Endothelial cell of hepatic sinusoid (primary cell): Measurements from ENCODE around the gene TMEM237.
"Not testable (repeated sequence)": the region's sequence is repeated elsewhere in the genome, so short reads cannot be mapped to it uniquely, and the experiment has no call there.

Experiments used
- in situ Hi-C: cut with HindIII; loops from 2 replicates; pipeline ENCODE4 v1.10.0; 2017; ENCODE audit warnings: low sequenced_read_pairs

TMEM237 gene

GRCh38 chr2:201643216-201643890 lies at the start of gene TMEM237:
Gene TMEM237, minus strand, starts transcription at chr2:201643503. Its CDS starts 103 bp downstream, at chr2:201643400.
- in situ Hi-C loops = no loop called here

- in situ Hi-C loops = no loop called here
These were observed 41.9 kb upstream of the TMEM237 start for GRCh38 chr2:201685156-201685555.

GRCh38 chr2:201680743-201681142 lies 37.4 kb upstream of the TMEM237 start:
- in situ Hi-C loops = no loop called here

GRCh38 chr2:201678401-201678800 lies 35.1 kb upstream of the TMEM237 start:
- in situ Hi-C loops = no loop called here

- in situ Hi-C loops = no loop called here
These were observed 32.2 kb upstream of the TMEM237 start for GRCh38 chr2:201675454-201675853.

- in situ Hi-C loops = no loop called here
These were observed 31.5 kb upstream of the TMEM237 start for GRCh38 chr2:201674794-201675193.

- in situ Hi-C loops = no loop called here
These were observed 31.0 kb upstream of the TMEM237 start for GRCh38 chr2:201674298-201674697.

- in situ Hi-C loops = no loop called here
These were observed 30.2 kb upstream of the TMEM237 start for GRCh38 chr2:201673546-201673945.

- in situ Hi-C loops = not testable (repeated sequence)
These were observed 27.9 kb upstream of the TMEM237 start for GRCh38 chr2:201671205-201671604.

GRCh38 chr2:201669865-201670264 lies 26.6 kb upstream of the TMEM237 start:
- in situ Hi-C loops = no loop called here

- in situ Hi-C loops = no loop called here
These were observed 25.2 kb upstream of the TMEM237 start for GRCh38 chr2:201668402-201668910.

- in situ Hi-C loops = no loop called here
These were observed 21.0 kb upstream of the TMEM237 start for GRCh38 chr2:201664334-201664733.

GRCh38 chr2:201661366-201661765 lies 18.1 kb upstream of the TMEM237 start:
- in situ Hi-C loops = no loop called here

- in situ Hi-C loops = no loop called here
These were observed 17.1 kb upstream of the TMEM237 start for GRCh38 chr2:201660293-201660895.

GRCh38 chr2:201656740-201657139 lies 13.4 kb upstream of the TMEM237 start:
- in situ Hi-C loops = no loop called here

- in situ Hi-C loops = no loop called here
These were observed 12.8 kb upstream of the TMEM237 start for GRCh38 chr2:201656102-201656501.

- in situ Hi-C loops = no loop called here
These were observed 11.5 kb upstream of the TMEM237 start for GRCh38 chr2:201654616-201655384.

- in situ Hi-C loops = no loop called here
These were observed 9.9 kb upstream of the TMEM237 start for GRCh38 chr2:201653221-201653620.

- in situ Hi-C loops = loop anchor here (5.0 kb wide), 1 partner anchor 48 kb away; the partner anchor contains the start of gene MPP4
These were observed 6.1 kb upstream of the TMEM237 start for GRCh38 chr2:201649442-201649841.

- in situ Hi-C loops = loop anchor here (5.0 kb wide), 1 partner anchor 50 kb away; the partner anchor contains the start of gene MPP4
These were observed 4.1 kb upstream of the TMEM237 start for GRCh38 chr2:201647431-201647830.

GRCh38 chr2:201644001-201644400 lies 698 bp upstream of the TMEM237 start:
- in situ Hi-C loops = no loop called here
